Mucosa of stomach (tissue), 1 donor: ENCODE measurements around the gene XDH.

Experiments used
- H3K27me3 ChIP-seq: one replicate; pipeline ENCODE4 v1.7.0; 2013; ENCODE audit warnings: mild to moderate bottlenecking, low read length; ENCODE audit not compliant: control insufficient read depth, insufficient read depth
- H3K36me3 ChIP-seq: one replicate; pipeline ENCODE4 v1.7.0; 2013; ENCODE audit warnings: low read length; ENCODE audit not compliant: control insufficient read depth, insufficient read depth
- H3K4me1 ChIP-seq: one replicate; pipeline ENCODE4 v1.7.0; 2013; ENCODE audit warnings: mild to moderate bottlenecking, low read length; ENCODE audit not compliant: control insufficient read depth, insufficient read depth
- H3K4me3 ChIP-seq: one replicate; pipeline ENCODE4 v1.7.0; 2013; ENCODE audit warnings: low read length
- H3K9ac ChIP-seq: one replicate; pipeline ENCODE4 v1.7.0; 2013; ENCODE audit warnings: mild to moderate bottlenecking, low read length, moderate library complexity
- H3K9me3 ChIP-seq: one replicate; pipeline ENCODE4 v1.7.0; 2013; ENCODE audit warnings: mild to moderate bottlenecking, low read length, moderate library complexity; ENCODE audit not compliant: control insufficient read depth
- donor health status: Pancreatic carcinoma.

XDH gene

GRCh38 chr2:31414601-31415241, at the start of gene XDH:
Gene XDH (minus strand): TSS chr2:31414742. CDS start chr2:31414666, 76 bp downstream.
- H3K27me3 ChIP-seq = no peaks in the 10 kb centered on the region
- no peaks in the 10 kb centered on the region for H3K9me3 ChIP-seq
- peak within 1 kb of the TSS; percentile 39 for H3K4me3 ChIP-seq
- no peaks in the 10 kb centered on the region for H3K36me3 ChIP-seq
- H3K9ac ChIP-seq = peak within 1 kb of the TSS; percentile 52
- H3K4me1 ChIP-seq = peaks cover 19% of the 10 kb centered on the region

GRCh38 chr2:31457651-31458050, 43.1 kb upstream of the XDH start:
- no peaks in the 10 kb centered on the region for H3K4me1 ChIP-seq
- no peaks in the 10 kb centered on the region for H3K9me3 ChIP-seq

GRCh38 chr2:31446848-31447247, 32.3 kb upstream of the XDH start:
- H3K9me3 ChIP-seq = no peaks in the 10 kb centered on the region
- no peaks in the 10 kb centered on the region for H3K27me3 ChIP-seq
- no peak overlapping the region for H3K4me3 ChIP-seq
- H3K36me3 ChIP-seq = no peaks in the 10 kb centered on the region
- no peak overlapping the region for H3K9ac ChIP-seq
- H3K4me1 ChIP-seq = no peaks in the 10 kb centered on the region

More at GRCh38 chr2:31457651-31458050, 43.1 kb upstream of the XDH start:
- no peak overlapping the region for H3K9ac ChIP-seq
- H3K36me3 ChIP-seq = no peaks in the 10 kb centered on the region
- no peak overlapping the region for H3K4me3 ChIP-seq
- no peaks in the 10 kb centered on the region for H3K27me3 ChIP-seq

DNA sequence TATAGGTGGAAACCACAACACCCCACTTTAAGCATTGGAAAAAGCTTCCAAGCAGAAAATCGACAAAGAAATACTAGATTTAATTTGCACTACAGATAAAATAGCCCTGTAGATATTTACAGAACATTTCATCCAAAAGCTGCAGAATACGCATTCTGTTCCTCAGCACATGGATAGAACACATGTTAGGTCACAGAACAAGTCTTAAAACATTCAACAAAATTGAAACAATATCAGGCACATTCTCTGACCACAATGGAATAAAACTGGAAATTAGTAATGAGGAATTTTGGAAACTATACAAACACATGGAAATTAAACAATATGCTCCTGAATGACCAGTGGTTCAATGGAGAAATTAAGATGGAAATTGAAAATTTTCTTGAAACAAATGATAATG, 27.8 kb upstream of the XDH start:
- Histone ChIP-seq H3K36me3 (no peaks in the 10 kb centered on the region), H3K9ac (no peak overlapping the region), H3K9me3 (no peaks in the 10 kb centered on the region), H3K4me1 (no peaks in the 10 kb centered on the region), H3K4me3 (no peak overlapping the region), H3K27me3 (no peaks in the 10 kb centered on the region)

GRCh38 chr2:31440764-31441163, 26.2 kb upstream of the XDH start:
- H3K27me3 ChIP-seq = no peaks in the 10 kb centered on the region
- H3K4me3 ChIP-seq = no peak overlapping the region
- H3K9me3 ChIP-seq = no peaks in the 10 kb centered on the region
- H3K9ac ChIP-seq = no peak overlapping the region
- H3K4me1 ChIP-seq = no peaks in the 10 kb centered on the region
- H3K36me3 ChIP-seq = no peaks in the 10 kb centered on the region

- H3K4me1 ChIP-seq = peaks cover 11% of the 10 kb centered on the region
- H3K4me3 ChIP-seq = no peak overlapping the region
- H3K27me3 ChIP-seq = no peaks in the 10 kb centered on the region
- no peak overlapping the region for H3K9ac ChIP-seq
- no peaks in the 10 kb centered on the region for H3K36me3 ChIP-seq
- no peaks in the 10 kb centered on the region for H3K9me3 ChIP-seq
Measured at GRCh38 chr2:31434911-31435310, 20.4 kb upstream of the XDH start.

DNA sequence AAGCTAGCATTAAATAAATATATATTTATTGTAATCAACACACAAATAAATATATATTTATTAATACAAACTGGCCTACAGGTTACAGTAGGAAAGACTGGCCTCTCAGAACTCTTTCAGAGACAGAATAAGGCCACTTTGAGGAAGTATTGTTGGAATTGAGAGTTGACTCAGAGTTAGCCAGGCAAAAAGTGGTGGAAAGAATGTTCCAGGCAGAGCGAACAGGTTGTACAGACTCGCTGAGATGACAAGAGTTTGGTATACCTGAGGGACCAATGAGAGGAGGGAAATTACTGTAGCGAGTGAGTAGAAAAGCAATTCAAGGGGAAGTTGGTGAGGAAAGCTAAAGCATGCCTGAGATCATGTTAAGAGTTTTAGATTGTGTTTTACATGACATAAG, 19.0 kb upstream of the XDH start:
- no peak overlapping the region for H3K9ac ChIP-seq
- H3K27me3 ChIP-seq = no peaks in the 10 kb centered on the region
- H3K36me3 ChIP-seq = no peaks in the 10 kb centered on the region
- peaks cover 12% of the 10 kb centered on the region for H3K4me1 ChIP-seq
- no peaks in the 10 kb centered on the region for H3K9me3 ChIP-seq
- no peak overlapping the region for H3K4me3 ChIP-seq

DNA sequence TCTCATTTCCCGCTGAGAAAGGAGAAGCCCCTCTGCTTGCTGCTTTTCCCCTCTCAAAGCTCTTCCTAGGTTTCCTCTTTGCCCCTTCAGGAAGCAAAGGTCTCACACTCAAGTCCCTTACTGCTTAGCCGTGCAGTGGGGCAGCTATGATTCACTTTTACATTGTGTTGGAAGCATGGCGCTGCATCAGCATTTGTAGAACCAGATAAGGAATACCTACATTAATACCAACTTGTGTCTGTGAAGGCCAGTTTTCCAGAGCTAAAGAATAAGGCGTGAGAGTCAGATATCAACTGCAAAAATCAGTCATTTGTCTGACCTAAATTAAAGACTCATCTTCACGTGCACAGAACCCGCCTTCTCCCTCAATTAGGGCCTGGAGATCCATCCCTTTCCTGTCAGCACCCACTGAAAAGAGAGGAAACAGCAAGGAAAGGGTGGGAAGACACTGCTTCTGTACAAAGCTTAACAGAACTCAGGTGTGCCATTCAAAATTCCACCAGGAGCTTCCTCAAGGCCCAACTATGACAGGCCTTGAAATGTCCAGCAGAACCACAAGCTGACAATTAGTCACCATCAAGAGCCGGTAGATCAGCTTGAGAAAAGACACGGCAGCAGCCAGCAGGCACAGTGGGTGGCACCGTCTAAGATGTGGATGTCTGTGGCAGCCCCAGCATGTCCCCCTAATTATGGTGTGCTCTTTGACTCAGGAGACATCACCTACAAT, 16.1 kb upstream of the XDH start:
- peaks cover 12% of the 10 kb centered on the region for H3K4me1 ChIP-seq
- H3K27me3 ChIP-seq = no peaks in the 10 kb centered on the region
- H3K36me3 ChIP-seq = no peaks in the 10 kb centered on the region
- H3K9ac ChIP-seq = no peak overlapping the region
- H3K4me3 ChIP-seq = no peak overlapping the region
- H3K9me3 ChIP-seq = no peaks in the 10 kb centered on the region

DNA sequence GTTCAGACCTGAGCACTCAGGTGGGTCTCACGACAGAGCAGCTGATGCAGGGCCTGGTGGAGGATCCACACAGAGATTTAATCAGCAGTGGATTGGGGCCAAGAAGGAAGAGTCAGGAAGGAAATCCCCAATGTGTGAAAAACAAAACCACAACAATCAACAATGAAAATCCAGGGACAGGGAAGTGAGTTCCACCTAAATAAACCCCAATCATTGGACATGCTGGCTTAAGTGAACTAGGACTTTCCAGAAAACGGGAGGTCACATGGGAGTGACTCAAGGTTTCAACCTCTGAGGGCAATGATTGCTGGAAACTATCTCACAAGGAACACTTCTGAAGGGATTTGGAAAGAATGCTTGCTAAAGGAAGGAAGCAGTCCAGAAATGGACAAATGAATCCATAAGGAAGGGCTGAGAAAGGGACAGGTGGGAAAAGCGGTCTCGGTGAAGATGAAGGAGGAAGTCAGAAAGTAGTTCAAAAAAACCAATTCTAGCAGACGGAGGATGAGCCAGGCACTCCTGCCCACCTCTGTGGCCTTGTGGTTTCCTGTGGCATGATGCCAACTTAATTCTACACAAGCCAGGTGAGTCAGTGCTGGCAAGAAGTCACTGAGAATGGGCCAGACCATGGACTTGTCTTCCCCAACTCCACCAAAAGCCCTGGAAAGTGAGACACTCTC, 15.4 kb upstream of the XDH start:
- H3K9ac ChIP-seq = no peak overlapping the region
- H3K36me3 ChIP-seq = no peaks in the 10 kb centered on the region
- no peak overlapping the region for H3K4me3 ChIP-seq
- H3K9me3 ChIP-seq = no peaks in the 10 kb centered on the region
- peaks cover 12% of the 10 kb centered on the region for H3K4me1 ChIP-seq
- H3K27me3 ChIP-seq = no peaks in the 10 kb centered on the region

DNA sequence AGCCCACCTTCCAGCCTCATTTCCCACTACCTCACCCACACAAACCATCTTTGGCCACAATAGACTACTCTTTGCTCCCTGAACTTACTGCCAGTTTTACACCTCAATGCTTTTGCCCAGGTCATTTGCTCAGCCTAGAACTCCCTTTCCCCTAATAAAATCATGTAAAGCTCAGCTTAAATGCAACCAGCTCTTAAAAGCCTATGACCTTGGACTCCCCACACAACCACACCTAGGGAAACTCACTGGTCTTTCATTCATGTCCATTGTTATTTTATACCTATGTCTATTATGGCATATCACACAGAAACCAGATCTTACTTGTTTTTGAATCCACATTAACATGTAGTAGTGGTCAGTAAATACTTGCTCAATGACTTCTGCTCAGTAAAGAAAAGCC, 14.5 kb upstream of the XDH start:
- Histone ChIP-seq H3K4me3 (no peak overlapping the region), H3K4me1 (peaks cover 12% of the 10 kb centered on the region), H3K27me3 (no peaks in the 10 kb centered on the region), H3K9ac (no peak overlapping the region), H3K9me3 (no peaks in the 10 kb centered on the region), H3K36me3 (no peaks in the 10 kb centered on the region)

DNA sequence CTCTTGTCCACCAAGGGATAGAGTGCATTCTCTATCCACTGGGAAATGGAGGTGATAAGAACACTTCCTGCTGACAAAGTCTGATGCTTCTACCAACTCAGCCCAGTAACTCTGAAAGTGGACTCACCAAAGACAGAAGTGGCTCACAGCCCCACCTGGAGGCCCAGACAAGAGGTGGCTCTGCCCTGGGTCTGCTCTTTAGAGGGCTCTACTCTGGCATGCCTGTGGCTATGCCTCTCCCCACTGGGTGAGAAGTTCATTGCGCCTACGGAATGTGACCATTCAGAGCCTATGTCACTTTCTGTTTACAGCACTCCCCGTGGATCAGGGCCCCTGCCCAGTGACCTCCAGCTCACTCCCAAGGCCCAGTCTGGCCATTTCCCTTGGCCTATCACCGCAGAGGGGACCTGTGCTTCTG, 13.5 kb upstream of the XDH start:
- Histone ChIP-seq H3K36me3 (no peaks in the 10 kb centered on the region), H3K4me1 (peaks cover 12% of the 10 kb centered on the region), H3K4me3 (no peak overlapping the region), H3K9me3 (no peaks in the 10 kb centered on the region), H3K27me3 (no peaks in the 10 kb centered on the region), H3K9ac (no peak overlapping the region)

GRCh38 chr2:31426096-31426495, 11.6 kb upstream of the XDH start:
- Histone ChIP-seq H3K9ac (no peak overlapping the region), H3K4me3 (no peak overlapping the region), H3K36me3 (no peaks in the 10 kb centered on the region), H3K27me3 (no peaks in the 10 kb centered on the region), H3K4me1 (peaks cover 12% of the 10 kb centered on the region), H3K9me3 (no peaks in the 10 kb centered on the region)
